ENCODE measurements around the gene APMAP.

Gene APMAP

DNA sequence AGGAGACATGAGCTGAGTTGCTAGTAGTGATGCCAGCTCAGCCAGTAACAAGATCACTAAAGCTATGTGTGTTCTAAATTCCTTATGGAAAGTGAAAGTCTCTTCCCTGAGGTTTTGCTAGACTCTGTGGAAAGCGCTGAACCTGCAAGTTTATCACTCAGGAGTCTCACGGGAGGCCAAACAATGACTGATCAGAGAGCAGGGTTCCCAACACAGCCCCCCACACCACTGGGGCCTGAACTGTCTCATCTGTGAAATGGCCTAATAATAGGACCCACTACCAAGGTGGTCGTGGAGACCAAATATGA lies 45.5 kb upstream of the APMAP start:
- TF ChIP-seq, protein P1, sequence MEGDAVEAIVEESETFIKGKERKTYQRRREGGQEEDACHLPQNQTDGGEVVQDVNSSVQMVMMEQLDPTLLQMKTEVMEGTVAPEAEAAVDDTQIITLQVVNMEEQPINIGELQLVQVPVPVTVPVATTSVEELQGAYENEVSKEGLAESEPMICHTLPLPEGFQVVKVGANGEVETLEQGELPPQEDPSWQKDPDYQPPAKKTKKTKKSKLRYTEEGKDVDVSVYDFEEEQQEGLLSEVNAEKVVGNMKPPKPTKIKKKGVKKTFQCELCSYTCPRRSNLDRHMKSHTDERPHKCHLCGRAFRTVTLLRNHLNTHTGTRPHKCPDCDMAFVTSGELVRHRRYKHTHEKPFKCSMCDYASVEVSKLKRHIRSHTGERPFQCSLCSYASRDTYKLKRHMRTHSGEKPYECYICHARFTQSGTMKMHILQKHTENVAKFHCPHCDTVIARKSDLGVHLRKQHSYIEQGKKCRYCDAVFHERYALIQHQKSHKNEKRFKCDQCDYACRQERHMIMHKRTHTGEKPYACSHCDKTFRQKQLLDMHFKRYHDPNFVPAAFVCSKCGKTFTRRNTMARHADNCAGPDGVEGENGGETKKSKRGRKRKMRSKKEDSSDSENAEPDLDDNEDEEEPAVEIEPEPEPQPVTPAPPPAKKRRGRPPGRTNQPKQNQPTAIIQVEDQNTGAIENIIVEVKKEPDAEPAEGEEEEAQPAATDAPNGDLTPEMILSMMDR (IDR thresholded peaks at IDR 0.05; ENCODE audit: low read depth, low read length): no peak
- DNase-seq: no peak
- Histone ChIP-seq H3K4me3 (ENCODE audit: low read depth, low read length) (no peak overlapping the region), H3K36me3 (no peaks in the 10 kb centered on the region), H3K27me3 (no peaks in the 10 kb centered on the region), H3K4me1 (no peaks in the 10 kb centered on the region), H3K9me3 (no peaks in the 10 kb centered on the region)

DNA sequence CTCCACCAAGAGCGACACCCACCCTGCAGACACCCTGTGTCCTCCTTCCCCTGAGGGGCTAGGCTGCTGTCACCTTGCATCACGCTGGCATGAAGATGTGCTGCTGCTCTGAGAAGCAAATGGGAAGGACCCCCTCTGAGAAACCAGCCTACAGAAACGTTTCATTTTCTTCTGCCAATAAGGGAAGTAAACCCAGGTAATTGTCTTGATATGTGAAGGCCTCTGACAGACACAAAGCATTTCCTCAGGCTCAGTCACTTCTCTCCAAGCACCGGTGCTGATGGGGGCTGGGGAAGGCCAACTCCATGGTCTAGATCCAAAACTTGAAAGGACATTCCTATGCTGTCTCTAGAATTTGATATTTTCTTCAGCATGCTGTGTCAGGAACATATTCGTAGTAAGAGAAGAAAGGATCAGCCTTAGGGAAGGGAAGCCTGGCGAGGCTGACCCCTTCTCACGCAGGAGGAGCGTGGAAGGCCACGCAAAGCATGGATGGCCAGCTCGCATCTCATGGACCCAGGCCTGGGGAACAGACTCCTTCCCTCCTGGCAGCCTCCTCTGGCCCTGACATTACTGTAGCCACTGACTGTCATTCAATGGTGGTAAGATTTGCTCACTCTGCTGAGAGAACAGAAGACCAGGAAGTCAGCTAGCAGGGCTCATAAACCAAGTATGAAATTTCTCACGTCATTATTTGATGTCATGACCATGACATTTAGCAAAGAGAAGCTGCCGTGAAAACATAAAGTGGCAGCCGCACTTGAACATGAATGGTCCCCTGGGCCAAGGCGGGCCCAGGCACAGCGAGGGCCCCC lies 44.9 kb upstream of the APMAP start:
- Histone ChIP-seq H3K4me1 (no peaks in the 10 kb centered on the region), H3K4me3 (ENCODE audit: low read depth, low read length) (no peak overlapping the region), H3K36me3 (no peaks in the 10 kb centered on the region), H3K9me3 (no peaks in the 10 kb centered on the region), H3K27me3 (no peaks in the 10 kb centered on the region)
- TF ChIP-seq, protein P1 (IDR thresholded peaks at IDR 0.05; ENCODE audit: low read depth, low read length): no peak
- no peak for DNase-seq

DNA sequence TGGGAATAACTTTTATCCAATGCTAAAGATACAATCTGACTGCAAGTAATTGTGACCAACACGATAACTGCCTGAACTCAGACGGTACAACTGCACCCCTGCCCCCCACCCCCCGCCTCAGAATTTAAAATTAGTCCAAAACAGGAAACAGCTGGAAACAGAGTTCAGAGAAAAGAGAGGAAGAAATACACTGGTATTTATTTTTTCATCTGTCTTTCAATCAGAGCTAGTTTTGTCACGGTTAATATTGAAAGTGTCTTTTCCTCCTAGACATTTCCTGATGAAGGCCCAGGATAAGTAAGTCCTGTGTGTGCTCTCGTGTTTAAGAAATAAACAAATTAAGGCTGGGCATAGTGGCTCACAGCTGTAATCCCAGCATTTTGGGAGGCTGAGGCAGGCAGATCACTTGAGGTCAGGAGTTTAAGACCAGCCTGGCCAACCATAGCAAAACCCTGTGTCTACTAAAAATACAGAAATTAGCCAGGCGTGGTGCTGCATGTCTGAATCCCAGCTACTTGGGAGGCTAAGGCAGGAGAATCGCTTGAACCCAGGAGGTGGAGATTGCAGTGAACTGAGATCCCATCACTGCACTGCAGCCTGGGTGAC lies 43.9 kb upstream of the APMAP start:
- Histone ChIP-seq H3K4me1 (no peaks in the 10 kb centered on the region), H3K9me3 (no peaks in the 10 kb centered on the region), H3K27me3 (no peaks in the 10 kb centered on the region), H3K36me3 (no peaks in the 10 kb centered on the region), H3K4me3 (ENCODE audit: low read depth, low read length) (no peak overlapping the region)
- TF ChIP-seq, protein P1 (IDR thresholded peaks at IDR 0.05; ENCODE audit: low read depth, low read length): no peak
- DNase-seq: no peak

DNA sequence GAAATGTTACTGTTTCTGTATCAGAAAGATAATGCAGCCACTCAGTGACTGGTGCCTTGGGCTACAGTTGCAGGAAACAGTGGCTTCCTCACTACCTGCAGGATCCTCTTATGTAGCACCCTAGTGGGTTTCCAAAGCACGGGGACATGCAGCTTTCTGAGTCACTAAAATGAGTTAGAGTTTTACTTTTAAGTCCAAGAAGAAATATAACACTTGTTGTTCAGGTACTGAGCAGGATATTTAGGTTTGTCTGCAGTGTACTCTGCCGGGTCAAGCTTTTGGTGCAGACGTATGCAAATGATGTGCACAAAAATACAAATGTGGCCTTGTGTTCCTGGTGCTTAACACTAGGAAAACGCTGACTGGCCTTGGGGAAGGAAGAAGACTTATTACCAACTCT lies 43.4 kb upstream of the APMAP start:
- no peaks in the 10 kb centered on the region for H3K27me3 ChIP-seq
- H3K9me3 ChIP-seq: no peaks in the 10 kb centered on the region
- no peak overlapping the region for H3K4me3 ChIP-seq (ENCODE audit: low read depth, low read length)
- no peaks in the 10 kb centered on the region for H3K4me1 ChIP-seq
- TF ChIP-seq, protein P1 (IDR thresholded peaks at IDR 0.05; ENCODE audit: low read depth, low read length): no peak
- DNase-seq: no peak
- no peaks in the 10 kb centered on the region for H3K36me3 ChIP-seq

DNA sequence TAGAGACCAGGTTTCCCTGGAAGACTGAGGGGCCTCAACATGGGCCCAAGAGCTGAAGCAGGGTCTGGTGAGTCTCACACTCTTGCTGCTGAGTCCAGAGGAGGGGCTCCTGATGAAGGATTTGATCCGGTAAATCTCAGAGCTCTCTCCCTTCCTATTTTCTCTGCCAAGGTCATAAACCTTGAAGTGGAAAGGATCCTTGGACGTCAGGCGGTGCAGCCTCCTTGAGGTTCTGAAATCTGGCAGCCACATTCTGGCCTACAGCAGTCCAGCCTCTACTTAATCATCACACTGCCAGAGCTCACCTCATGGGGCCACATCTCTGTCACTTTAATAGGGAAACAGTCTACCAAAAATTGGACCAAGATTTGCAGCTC lies 41.4 kb upstream of the APMAP start:
- TF ChIP-seq, protein P1 (IDR thresholded peaks at IDR 0.05; ENCODE audit: low read depth, low read length): no peak
- no peaks in the 10 kb centered on the region for H3K4me1 ChIP-seq
- no peak for DNase-seq
- H3K9me3 ChIP-seq: no peaks in the 10 kb centered on the region
- H3K27me3 ChIP-seq: no peaks in the 10 kb centered on the region; the same call in 1 of the 2 replicates
- no peaks in the 10 kb centered on the region for H3K36me3 ChIP-seq
- no peak overlapping the region for H3K4me3 ChIP-seq (ENCODE audit: low read depth, low read length)

DNA sequence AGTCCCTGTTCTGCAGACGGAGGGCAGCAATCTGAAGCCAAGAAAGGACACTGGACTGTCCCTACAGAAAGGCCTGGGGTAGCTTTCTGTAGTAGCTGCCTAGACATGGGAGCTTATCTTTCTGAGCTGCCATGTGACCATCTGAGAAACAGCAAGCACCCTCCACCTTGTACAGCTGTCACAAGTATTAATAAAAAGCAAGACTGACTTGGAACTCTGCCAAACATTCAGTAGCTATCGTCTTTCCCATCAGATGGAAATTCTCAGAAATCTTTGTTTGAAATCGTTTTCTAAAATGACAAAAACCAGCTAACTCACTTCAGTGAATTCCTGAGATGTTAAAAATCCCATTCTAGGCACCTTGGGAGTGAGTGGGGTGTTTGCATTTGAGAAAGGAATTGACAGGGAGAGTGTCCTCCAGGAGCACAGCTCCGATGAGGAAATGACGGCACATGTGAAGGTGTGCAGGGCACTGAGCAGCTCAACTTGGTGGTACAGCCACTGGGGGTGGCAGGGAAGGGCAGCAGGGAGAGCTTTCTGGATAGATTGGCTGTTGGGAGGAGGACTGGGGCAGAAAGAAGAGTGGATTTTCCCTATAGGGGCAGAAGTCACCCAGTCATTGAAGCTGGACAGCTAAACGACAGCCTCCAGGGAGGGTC lies 40.8 kb upstream of the APMAP start:
- H3K9me3 ChIP-seq: no peaks in the 10 kb centered on the region
- H3K4me3 ChIP-seq (ENCODE audit: low read depth, low read length): no peak overlapping the region
- no peaks in the 10 kb centered on the region for H3K36me3 ChIP-seq
- H3K4me1 ChIP-seq: no peaks in the 10 kb centered on the region
- H3K27me3 ChIP-seq: no peaks in the 10 kb centered on the region; the same call in 1 of the 2 replicates
- TF ChIP-seq, protein P1 (IDR thresholded peaks at IDR 0.05; ENCODE audit: low read depth, low read length): no peak
- no peak for DNase-seq
